ENCODE data around the gene RAB7A. TPM values are rescaled to one million over a fixed set of nuclear protein-coding genes. Genes with fewer than 3 reads are reported as not detected.

Gene RAB7A
- polyA plus RNA-seq, 1 donor from 2014 or later = 42.4 TPM

DNA sequence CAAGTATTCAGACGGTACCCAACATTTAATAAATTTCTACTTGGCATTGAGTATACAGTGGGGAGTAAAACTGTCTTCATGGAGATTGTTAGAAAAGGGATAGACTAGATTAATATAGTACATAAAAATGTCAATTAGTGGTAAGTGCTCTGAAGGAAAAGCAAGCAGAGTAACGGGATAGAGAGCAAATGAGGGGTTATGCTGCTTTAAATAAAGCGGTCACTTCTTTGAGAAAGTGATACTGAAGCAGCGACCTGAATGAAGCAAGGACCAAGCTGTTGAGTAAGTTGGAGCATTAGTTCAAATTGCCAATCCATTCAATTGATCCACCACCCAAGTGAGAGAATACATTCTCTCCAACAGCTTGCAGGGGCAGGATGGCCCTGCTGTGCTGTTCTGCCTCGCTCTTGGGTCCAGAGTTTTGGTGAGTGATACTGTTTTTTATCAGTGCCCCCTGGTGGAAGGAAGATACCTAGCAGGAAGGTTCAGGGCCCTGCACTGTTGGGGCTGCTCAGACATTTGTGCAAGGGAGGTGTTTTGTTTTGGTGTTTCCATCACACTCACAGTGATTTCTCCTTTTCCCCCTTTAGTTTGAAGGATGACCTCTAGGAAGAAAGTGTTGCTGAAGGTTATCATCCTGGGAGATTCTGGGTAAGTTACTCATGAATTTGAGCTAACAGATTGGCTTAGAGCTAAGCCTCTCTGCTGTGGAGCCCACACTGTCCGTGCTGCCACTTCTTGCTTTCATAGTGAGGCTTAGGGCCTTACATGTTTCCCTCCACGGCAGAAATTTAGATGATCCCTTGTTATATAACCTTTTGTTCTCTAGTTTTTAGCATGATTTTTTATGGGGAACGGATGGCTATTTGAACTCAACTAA is 69.0 kb downstream of the RAB7A start:
- no peak overlapping the region for H3K27ac ChIP-seq (ENCODE audit: low read length)
- H3K4me3 ChIP-seq (ENCODE audit: low read length) = no peak overlapping the region
- no peaks in the 10 kb centered on the region for H3K9me3 ChIP-seq (ENCODE audit: low read length)
- H3K9ac ChIP-seq (ENCODE audit: low read length) = no peak overlapping the region
- H3K36me3 ChIP-seq (ENCODE audit: insufficient read depth, low read length) = peaks cover 10% of the 10 kb centered on the region
- no peaks in the 10 kb centered on the region for H3F3A ChIP-seq (ENCODE audit: insufficient read depth, low read length, poor library complexity, severe bottlenecking)
- no peaks in the 10 kb centered on the region for H3K9me2 ChIP-seq (ENCODE audit: insufficient read depth, low read length)
- H4K20me1 ChIP-seq (ENCODE audit: insufficient read depth) = no peaks in the 10 kb centered on the region
- peak; percentile 88 for TF ChIP-seq SMC3 (conservative IDR thresholded peaks at IDR 0.05; ENCODE audit: poor library complexity)
- peak; percentile 78 for TF ChIP-seq RAD21 (conservative IDR thresholded peaks at IDR 0.05)
- no peak for TF ChIP-seq POLR2AphosphoS5 (IDR thresholded peaks at IDR 0.05)
- TF ChIP-seq MXI1 (conservative IDR thresholded peaks at IDR 0.05; ENCODE audit: poor library complexity, severe bottlenecking) = no peak
- TF ChIP-seq, protein P1, sequence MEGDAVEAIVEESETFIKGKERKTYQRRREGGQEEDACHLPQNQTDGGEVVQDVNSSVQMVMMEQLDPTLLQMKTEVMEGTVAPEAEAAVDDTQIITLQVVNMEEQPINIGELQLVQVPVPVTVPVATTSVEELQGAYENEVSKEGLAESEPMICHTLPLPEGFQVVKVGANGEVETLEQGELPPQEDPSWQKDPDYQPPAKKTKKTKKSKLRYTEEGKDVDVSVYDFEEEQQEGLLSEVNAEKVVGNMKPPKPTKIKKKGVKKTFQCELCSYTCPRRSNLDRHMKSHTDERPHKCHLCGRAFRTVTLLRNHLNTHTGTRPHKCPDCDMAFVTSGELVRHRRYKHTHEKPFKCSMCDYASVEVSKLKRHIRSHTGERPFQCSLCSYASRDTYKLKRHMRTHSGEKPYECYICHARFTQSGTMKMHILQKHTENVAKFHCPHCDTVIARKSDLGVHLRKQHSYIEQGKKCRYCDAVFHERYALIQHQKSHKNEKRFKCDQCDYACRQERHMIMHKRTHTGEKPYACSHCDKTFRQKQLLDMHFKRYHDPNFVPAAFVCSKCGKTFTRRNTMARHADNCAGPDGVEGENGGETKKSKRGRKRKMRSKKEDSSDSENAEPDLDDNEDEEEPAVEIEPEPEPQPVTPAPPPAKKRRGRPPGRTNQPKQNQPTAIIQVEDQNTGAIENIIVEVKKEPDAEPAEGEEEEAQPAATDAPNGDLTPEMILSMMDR (IDR thresholded peaks at IDR 0.05; ENCODE audit: poor library complexity, severe bottlenecking) = peak; percentile 84
- TF ChIP-seq EP300 (conservative IDR thresholded peaks at IDR 0.05; ENCODE audit: poor library complexity, severe bottlenecking) = no peak
- H3K27me3 ChIP-seq (ENCODE audit: insufficient read depth, low read depth, low read length) = no peaks in the 10 kb centered on the region
- H3K4me2 ChIP-seq (ENCODE audit: low read length) = no peak overlapping the region
- no peak overlapping the region for H2AFZ ChIP-seq (ENCODE audit: low read depth, low read length)
- H3K79me2 ChIP-seq (replicated peaks; ENCODE audit: insufficient read depth, low read length) = peaks cover 8% of the 10 kb centered on the region

DNA sequence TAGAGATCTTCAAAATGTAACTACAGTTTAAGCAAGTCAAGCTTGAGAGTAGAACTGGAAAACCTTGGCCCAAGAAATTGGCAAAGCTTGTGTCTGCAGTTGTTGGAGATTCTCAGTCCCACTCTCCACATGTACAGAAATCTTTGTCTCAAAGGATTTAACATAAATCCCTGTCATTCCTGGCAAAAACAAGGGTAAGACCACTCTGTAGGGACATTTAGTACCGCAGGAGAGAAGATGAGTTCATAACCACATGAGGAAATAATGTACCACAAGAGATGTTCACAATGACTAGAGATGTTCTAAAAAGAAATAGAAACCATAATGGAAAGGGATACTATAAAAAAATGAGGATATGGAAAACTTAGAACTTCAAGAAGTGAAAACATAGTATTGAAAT is 73.7 kb downstream of the RAB7A start:
- no peaks in the 10 kb centered on the region for H3F3A ChIP-seq (ENCODE audit: insufficient read depth, low read length, poor library complexity, severe bottlenecking)
- peaks cover 10% of the 10 kb centered on the region for H3K36me3 ChIP-seq (ENCODE audit: insufficient read depth, low read length)
- no peak overlapping the region for H3K4me2 ChIP-seq (ENCODE audit: low read length)
- H3K9me3 ChIP-seq (ENCODE audit: low read length) = no peaks in the 10 kb centered on the region
- no peak overlapping the region for H3K4me3 ChIP-seq (ENCODE audit: low read length)
- no peaks in the 10 kb centered on the region for H3K27me3 ChIP-seq (ENCODE audit: insufficient read depth, low read depth, low read length)
- no peaks in the 10 kb centered on the region for H3K9me2 ChIP-seq (ENCODE audit: insufficient read depth, low read length)
- H4K20me1 ChIP-seq (ENCODE audit: insufficient read depth) = no peaks in the 10 kb centered on the region
- no peak overlapping the region for H3K9ac ChIP-seq (ENCODE audit: low read length)
- no peak overlapping the region for H2AFZ ChIP-seq (ENCODE audit: low read depth, low read length)
- H3K27ac ChIP-seq (ENCODE audit: low read length) = no peak overlapping the region
- TF ChIP-seq, protein P1 (IDR thresholded peaks at IDR 0.05; ENCODE audit: poor library complexity, severe bottlenecking) = no peak
- TF ChIP-seq RAD21 (conservative IDR thresholded peaks at IDR 0.05) = no peak
- no peaks in the 10 kb centered on the region for H3K79me2 ChIP-seq (replicated peaks; ENCODE audit: insufficient read depth, low read length)

All from neural cell (in vitro differentiated cells).